Activated naive CD4-positive, alpha-beta T cell treated with anti-CD3 and anti-CD28 coated beads, Interleukin-2, amount 50 U/mL, for 16 hours (primary cell): Measurements from ENCODE around the gene GRM4.

Source experiments
- DNase-seq: peaks from one replicate; pipeline ENCODE4 v3.0.0-alpha.2; 2020

The GRM4 gene

DNA sequence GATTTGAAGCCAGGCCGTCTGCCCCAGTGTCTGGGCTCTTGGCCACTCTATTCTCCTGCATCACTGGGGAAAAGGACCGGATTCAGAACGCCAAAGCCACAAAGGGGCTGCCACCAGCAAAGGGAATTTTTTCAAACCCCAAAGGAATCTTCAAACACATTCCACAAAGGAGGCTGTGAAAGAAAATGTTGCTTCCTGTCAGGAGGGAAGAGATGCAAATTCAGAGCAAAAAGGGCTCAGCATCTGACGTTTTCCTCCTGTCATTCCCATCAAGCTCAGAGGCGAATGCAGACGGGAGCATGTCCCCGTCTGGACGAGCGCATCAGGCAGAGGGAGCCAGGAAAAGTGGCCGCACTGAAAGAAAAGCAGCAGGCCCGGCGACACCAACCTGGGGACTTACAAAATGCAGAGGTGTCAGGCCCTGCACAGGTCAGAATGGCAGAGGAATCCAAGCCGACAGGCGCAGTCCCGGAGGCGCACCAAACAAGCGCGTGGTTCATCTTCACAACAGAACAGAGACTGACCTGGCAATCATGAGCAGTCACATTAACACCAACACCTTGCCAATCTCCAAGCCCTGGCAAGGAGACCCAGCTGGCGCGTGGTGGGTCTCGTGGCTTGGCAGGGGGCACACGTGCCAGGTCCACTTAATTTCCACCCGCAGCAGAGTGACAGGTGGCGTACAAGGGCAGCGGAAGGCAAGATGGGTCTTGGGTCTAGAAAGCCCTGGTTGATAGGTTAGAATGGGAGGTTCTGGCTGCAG is 62.8 kb downstream of the GRM4 start:
- DNase-seq = no peak

DNA sequence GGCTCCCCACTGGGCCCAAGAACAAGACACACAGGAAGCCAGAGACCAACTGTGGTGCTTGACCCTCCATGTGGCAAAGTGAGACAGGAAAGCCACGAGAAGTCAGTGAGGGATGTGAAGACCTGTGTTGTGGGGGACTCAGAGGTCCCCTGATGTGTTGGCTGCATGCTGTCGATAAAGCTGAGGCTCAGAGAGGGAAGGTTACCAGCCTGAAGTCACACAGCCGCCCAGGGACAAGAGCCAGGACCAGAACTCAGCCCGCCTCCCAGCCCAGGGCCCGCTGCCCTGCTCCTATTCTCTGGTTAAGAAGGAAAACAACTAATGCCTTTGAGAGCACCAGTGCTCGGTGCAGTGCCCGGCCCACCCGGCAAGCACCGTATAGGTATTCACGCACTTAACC is 63.5 kb downstream of the GRM4 start:
- DNase-seq = no peak

DNA sequence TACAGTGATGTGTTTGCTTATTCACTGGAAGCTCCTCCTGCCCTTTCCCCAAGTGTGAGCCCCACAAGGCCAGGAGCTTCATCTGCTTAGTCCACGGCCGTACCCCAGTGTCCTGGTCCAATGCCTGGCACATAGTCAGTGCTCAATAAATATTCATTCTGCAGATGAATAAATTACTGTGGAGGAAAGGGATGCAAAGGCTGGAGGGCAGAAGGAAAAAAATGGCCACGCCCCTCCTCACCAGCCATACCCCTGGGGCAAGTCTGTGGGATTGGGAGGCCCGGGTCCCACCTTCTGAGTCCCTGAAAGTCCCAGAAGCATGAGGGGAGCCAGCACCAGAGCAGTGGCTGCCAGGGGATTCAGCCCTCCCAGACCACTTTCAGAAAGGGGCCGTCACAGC is 65.5 kb downstream of the GRM4 start:
- no peak for DNase-seq

DNA sequence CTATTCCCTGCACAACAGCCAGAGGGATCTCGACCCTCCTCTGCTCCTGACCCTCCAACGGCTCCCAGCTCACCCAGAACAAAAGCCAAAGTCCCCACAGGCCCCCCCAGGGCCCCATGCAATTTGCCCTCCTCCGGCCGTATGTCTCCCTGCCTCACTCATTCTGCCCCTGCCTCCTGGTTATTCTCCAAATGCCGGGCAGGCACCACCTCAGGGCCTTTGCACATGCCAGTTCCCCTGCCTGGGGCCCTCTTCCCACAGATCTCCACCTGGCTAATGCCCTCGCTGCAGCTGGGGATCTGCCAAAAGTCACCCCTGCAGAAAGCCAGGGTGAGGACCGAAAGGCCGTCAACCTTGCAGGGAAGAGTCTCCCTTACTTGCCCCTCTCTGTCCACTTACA is 66.0 kb downstream of the GRM4 start:
- DNase-seq = no peak

DNA sequence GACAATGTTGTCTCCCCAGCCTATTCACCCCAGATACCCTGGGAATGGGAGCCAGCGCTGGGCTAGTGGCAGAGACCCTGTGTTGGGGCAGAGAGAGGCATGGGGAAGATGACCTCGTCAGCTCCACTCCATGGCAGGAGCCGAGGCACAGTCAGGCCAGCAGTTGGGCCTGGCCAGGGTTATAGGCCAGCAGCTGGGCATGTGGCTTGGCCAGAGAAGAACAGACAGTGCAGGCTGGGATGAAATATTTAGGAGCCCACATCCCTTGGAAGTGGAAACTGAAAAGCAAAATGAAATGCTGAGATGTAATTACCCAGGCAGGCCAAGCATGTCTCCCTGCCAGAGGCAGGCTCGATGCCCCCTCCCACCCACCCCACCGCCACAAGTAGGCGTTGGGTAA is 70.0 kb downstream of the GRM4 start:
- DNase-seq = no peak

DNA sequence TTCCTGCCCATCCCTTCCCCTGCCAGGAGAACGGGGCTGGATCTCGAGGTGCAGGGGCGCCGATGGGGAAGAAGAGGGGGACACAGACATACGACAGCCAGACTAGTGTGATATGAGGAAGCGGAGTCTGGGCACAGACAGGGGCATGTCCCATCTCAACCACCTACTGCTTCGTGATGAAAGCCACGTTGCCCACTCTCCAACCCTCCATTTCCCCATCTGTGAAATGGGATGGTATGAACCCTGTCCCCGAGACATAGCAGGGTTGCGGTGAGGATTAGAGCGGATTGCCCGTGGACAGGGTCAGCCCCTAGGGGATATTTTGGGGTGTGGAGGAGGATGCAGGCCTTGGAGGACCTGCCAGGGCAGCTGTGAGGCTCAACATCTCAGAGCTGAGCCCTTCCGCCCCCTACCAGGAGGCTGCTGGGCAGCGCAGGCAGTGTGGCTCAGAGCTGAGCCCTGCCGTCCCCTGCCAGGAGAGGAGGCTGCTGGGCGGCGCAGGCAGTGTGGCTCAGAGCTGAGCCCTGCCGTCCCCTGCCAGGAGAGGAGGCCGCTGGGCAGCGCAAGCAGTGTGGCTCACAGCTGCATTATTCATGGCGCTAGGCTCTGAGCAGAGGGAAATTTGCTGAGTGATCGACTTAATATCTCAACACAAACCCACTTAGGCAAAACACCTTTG is 71.7 kb downstream of the GRM4 start:
- DNase-seq = no peak

DNA sequence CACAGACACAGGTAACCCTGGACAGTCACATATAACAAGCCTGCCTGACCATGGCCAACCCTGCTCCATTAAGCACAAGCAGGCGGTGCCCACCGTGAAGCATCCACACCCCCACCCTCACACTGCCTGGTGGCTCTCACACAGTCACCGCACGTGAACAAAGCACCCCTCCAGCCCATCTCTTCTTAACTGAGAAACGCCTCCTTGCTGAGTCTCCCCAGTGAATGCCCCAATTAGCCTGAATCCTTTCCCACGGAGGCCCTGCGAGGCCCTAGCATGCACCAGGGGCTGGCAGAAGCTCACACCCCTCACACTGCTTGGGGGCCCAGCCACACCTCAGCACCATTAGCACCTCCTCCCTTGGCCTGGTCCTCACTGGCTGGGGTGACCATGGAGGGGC is 72.3 kb downstream of the GRM4 start:
- DNase-seq = no peak

DNA sequence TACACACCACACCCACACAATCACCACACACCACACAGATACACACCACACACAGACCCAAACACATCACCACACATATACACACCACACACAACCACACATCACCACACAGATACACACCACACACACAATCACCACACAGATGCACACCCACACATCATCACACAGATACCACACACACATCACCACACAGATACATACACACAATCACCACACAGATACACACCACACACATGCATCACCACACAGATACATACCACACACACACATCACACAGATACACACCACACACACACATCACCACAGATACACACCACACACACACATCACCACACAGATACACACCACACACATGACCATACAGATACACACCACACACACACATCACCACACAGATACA is 73.2 kb downstream of the GRM4 start:
- DNase-seq = no peak

DNA sequence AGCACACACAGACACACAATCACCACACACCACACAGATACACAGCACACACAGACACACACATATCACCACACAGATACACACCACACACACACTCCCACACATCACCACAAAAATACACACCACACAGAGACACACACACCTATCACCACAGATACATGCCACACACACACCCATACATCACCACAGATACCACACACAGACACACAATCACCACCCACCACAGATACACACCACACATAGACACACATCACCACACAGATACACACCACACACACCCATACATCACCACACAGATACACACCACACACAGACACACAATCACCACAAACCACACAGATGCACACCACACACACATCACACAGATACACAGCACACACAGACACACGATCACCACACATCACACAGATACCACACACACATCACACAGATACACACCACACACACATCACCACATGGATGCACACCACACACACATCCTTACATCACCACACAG is 74.0 kb downstream of the GRM4 start:
- DNase-seq = no peak

DNA sequence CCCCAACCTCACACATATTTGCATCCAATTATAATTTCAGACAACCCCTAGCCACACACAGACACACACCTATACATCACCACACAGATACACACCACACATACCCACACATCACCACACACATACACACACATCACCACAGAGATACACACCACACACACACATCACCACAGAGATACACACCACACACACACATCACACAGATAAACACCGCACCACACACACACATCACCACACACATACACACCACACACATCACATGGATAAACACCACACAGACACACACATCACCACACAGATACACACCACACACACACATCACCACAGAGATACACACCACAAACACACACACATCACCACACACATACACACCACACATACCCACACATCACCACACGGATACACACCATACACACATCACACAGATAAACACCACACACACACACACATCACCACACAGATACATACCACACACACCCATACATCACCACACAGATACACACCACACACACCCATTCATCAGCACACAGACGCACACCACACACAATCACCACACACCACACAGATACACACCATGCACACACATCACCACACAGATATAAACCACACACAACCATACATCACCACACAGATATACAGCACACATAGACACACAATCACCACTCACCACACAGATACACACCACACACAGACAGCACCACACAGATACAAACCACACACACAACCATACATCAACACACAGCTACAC is 74.6 kb downstream of the GRM4 start:
- DNase-seq = no peak

DNA sequence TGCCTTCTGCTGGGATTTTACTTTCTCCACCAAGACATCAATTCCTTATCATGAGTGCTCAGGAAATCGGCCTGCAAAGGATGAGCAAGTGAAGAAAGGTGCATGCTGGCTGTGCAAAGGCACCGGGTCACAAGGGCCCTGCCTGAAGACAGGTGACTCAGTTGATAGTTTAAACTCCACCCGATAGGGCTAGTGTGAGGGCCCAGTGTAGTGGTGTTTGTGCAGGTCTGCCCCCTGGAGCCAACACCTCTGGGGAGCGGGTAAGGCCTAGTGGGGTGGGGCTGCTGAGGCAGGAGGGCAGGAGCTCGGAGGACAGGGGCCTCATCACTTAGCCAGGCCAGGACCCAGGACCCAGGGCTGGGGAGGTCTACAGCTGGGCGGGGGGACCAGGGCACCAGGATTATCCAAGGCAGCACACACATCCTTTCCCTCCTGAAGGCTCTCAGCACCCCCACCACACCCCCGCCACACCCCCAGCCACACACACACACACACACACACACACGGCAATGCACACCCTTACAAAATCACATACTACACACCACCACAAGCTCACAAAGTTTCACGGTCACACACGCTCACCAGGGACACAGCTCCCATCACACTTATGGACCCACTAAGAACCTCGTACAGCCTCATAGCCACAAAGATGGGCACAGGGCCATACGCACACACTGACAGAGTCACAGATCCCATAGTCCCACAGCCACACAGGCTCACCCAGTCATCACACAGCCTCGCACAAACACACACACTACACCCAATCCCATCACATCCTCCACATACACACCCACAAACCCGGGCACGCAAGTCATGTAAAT is 75.4 kb downstream of the GRM4 start:
- DNase-seq = no peak

DNA sequence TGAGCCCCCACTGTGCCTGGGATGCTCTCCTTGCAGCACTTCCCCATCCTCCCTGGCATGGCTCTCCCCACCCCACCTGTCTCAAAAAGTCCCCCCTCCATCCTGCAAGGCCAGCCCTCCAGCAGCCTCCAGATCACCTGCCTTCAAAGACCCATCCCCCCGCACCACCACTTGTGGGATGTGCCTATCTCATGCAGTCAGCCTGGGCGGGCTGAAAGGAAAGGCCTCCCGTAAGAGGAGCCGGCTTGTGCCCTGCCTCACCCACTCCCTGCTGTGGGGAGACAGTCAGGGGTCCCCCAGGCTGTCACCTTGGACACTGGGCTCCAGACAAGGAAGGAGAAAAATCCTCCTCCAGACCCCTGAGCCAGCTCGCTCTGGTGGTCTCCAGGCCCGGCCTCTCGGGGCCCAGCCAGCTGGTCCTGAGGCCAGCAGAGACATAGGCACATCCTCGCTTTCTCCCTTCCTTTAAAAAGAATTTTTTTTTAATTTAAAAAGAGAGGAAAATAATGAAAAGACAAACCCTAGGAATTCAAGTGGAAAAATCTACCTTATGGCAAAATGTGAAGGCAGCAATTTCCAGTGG is 77.3 kb downstream of the GRM4 start:
- no peak for DNase-seq

DNA sequence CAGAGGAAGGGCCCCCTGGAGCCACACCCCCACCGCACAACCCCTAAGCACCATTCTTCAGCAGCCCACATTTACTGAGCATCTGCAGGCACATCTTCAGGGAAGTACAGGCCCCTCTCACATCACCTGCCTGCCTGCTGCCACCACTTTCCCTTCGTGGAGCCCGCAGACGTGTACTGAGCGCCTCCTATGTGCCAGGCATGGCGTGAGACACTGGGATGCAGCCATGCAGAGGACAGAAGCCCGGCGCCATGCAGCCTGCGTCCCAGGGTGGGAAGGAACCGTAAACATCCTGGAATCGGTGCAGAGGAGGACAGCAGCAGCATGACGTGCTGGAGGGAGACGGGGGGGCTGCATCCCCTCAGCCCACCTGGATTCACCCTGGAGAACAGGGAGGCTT is 78.1 kb downstream of the GRM4 start:
- DNase-seq = no peak

DNA sequence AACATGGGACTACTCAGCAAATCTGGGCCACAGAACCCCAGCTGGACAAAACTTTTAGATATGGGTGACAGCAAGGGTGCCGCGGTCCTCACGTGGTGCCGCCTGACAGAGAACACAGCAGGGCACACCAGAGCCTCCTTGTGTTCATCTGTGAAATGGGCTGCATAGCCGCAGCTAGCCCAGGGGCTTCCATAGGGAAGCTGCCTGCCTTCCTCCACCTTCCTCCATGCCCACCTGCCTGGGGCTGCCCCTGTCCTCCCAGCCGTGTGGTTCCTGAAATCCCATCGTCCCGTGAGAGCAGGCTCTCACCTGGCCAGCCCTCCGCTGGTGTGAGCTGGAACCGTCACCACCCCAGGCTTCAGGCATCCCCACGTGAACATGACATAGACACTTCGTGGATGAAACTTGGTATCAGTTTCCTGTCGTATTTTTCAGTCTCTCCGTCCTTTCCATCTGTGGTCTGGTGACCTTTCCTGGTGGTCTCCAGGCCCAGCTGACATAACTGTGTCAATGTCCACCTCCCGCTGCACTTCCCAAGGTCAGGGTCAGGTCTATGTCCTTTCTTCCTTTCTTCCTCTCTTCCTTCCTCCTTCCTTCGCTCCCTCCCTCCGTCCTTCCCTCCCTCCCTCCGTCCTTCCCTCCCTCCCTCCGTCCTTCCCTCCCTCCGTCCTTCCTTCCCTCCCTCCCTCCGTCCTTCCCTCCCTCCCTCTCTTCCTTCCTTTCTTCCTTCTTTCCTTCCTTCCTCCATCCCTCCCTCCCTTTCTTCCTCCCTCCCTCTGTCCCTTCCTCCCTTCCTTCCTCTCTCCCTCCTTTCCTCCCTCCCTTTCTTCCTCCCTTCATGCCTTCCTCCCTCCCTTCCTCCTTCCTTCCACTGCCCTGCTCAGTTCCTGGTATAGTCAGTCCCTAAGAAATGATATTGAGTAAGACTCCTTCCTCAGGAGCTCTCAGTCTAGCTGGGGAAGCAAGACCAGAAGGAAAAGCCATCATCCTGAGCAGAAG is 78.8 kb downstream of the GRM4 start:
- no peak for DNase-seq

DNA sequence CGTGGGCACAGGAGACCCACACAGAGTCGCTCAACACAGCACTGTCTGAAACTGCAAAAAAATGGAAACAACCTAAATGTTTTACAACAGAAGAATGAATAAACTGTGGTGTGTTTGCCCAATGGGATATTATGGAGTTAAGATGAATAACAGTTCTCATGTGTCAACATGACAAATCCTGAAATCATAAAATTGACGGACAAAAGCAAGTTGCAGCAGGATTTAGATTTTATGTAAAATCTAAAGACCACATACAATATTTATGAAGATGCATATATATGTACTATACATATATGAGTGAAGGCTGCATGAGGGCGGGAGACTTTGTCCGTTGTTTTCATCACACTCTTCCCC is 79.7 kb downstream of the GRM4 start:
- no peak for DNase-seq

DNA sequence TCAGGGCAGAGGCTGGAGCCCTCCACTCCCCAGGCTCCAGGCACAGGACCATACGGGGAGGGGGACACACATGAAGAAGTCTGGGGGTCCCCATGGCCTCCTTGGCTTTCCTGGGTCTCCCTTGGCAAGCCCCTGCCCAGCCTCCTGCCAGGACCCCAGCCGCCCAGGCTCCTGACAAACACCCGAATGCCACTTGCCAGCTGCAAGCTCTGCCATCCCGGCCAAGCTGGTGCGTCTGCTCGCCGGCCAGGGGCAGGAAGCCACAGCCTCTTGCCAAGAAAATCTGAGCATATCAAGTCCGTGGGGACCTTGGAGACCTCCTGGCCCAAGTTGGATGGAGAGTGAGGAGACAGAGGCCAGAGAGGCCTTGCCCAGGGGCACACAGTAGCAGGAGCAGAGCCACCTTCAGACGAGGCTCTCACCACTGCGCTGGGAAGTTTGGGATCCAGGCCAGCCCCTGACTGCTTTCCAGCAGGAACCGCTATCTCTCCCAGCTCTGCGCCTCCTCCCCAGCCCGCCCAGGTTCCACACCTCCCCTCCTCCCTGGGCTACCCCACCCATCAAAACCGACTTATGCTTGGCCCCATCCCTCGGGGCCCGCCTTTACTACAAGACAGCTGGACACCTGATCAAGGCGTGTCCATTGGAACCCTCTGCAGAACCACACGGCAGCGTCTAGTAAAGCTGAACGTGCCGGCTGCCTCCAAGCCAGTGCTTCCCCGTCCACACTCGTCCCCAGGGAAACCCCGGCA is 80.2 kb downstream of the GRM4 start:
- no peak for DNase-seq

DNA sequence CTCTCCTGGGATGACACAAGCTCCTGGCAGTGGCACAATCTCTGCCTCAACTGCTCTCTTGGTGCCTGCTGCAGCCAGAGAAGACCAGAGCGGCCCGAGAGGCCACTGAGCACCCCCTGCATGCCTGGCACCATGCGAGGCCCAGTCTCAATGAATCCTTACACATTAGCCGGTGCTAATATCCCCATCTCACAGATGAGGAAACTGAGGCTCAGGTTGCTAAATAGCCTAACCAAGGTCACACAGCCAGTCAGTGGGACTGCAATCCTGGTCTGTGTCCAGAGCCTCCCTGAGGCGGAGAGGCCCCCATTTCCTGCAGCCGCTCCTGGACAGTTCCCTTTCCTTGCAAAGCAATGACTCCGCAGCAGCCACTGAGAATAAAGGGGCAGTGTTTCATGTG is 81.2 kb downstream of the GRM4 start:
- DNase-seq = no peak

DNA sequence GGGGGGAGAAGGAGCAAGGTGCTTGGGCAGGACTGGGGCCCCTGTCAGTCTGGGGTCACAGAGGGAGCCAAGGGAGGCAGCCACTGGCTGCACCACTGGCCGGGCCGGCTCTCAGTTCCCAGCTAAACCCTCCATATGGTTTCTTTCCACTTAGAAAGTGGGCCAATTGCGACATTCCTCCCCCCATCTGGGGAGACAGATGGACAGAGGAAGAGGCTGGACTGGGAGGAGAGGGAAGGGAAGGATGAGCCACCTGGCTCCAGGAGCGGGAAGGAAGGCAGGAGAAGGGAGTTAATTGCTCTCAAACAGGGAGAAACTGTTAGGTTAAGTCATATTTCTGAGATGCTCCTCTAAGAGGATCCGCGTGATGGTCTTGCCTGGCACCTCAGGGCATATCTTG is 82.2 kb downstream of the GRM4 start:
- no peak for DNase-seq

DNA sequence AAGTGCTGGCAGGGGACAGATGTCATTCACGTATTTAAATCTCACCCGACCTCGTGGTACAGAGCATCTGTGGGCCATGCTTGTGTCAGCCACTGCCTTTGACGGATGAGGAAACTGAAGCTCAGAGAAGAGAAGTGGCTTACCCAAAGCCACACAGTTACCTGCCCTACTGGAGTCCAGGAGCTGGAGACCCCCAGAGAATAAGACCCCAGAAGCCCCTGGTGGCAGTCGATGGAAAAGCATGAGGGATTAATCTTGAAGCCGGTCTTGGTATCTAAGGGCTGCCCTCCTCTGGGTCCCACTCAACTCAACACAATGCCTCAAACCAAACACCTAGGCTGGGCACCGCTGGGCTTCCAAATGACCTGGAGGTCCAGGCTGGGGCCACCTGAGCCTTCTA is 83.1 kb downstream of the GRM4 start:
- no peak for DNase-seq

DNA sequence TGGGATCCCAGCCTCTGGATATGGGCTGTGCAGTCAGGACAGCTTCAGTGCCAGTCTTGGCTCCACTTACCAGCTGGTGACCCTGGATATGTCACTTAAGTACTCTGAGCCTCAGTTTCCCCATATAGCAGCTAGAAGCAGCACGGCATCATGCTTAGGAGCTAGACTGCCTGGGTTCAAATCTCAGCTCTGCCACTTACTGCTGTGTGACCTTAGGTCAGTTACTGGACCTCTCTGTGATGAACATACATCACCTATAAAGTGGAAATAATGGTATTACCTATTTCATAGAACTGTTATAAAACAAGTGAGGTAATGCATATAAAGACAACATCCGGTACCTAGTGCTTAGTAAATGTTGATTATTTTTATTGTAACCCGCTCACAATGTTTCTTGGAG is 83.7 kb downstream of the GRM4 start:
- no peak for DNase-seq

DNA sequence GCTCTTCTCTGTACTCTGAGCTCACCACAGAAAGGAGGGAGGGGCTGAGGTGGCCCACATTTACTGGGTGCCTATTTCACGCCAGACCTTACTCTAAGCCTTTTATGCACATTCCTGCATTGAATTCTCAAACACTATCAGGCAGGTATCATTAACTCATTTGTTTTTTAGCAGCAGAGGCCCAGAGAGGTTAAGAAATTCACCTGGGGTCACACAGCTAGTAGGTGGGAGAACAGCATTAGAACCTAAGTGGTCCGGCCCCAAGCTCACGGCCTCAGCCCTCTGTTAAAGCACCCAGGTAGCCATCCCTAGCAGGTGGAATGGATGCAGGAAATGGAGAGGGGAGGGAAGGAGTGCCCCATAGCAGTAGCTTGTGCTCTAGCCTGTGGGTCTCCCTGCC is 84.5 kb downstream of the GRM4 start:
- DNase-seq = no peak
